Measurements from ENCODE around the gene PKNOX2. TPM values are rescaled to one million over a fixed set of nuclear protein-coding genes. Genes with fewer than 3 reads are reported as not detected.

The PKNOX2 gene
- total RNA-seq, 6 experiments from 2014 or later = 0.09 to 0.31 (median 0.14) TPM

DNA sequence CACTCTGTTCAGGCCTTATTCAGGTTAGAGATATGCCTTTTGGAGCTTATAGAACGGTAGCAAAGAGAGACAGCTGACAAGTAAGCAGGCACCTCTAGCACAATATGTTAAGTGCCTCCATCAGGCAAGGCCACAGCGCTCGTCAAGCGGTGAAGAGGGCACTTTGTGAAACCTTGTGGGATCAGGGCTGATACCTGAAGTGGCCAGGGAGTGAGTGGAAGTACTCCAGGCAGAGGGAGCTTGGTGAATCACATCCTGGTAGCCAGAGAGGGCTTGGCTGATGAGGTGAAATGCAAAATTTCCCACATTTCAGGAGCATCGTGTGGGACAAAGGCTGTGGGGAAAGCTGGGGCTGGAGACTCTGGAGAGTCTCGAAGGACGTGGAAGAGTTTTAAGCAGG, 87.4 kb downstream of the PKNOX2 start:
- ATAC-seq (no peak), DNase-seq (no peak)
- Histone ChIP-seq H3K27ac (no peak overlapping the region), H3K9me3 (no peaks in the 10 kb centered on the region), H3K4me1 (no peaks in the 10 kb centered on the region), H3K4me3 (no peak overlapping the region), H3K27me3 (no peaks in the 10 kb centered on the region), H3K36me3 (no peaks in the 10 kb centered on the region)
- WGBS (ENCODE audit: insufficient coverage, low coverage, low lambda C conversion rate, missing lambda C conversion rate) = 70% methylated on average over 6 of the region's 7 CpGs
- intact Hi-C loops (cut with DNase I) = no loop called here
- no peak for TF ChIP-seq POLR2A (IDR thresholded peaks at IDR 0.05)
- TF ChIP-seq, protein P1, sequence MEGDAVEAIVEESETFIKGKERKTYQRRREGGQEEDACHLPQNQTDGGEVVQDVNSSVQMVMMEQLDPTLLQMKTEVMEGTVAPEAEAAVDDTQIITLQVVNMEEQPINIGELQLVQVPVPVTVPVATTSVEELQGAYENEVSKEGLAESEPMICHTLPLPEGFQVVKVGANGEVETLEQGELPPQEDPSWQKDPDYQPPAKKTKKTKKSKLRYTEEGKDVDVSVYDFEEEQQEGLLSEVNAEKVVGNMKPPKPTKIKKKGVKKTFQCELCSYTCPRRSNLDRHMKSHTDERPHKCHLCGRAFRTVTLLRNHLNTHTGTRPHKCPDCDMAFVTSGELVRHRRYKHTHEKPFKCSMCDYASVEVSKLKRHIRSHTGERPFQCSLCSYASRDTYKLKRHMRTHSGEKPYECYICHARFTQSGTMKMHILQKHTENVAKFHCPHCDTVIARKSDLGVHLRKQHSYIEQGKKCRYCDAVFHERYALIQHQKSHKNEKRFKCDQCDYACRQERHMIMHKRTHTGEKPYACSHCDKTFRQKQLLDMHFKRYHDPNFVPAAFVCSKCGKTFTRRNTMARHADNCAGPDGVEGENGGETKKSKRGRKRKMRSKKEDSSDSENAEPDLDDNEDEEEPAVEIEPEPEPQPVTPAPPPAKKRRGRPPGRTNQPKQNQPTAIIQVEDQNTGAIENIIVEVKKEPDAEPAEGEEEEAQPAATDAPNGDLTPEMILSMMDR (IDR thresholded peaks at IDR 0.05) = no peak

DNA sequence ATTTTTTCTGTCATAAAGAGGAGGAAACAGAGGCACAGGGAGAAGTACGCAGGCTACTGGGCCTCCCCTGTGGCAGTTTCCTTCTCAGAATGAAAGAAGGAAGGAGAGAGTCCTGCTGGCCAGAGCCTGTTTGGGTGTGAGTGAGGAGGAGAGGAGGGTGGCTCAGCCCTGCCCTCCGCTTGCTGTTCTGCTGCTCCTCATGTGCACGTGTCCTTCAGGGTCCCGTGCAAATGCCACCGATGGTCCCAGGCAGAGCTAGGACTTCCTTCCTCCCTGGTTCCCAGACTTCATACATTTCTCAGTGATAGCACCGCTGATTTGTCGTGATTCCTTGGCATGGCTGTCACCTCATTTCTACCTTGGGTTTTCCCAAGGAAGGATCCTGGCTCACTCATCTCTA, 88.7 kb downstream of the PKNOX2 start:
- H3K4me1 ChIP-seq = no peaks in the 10 kb centered on the region
- no peak for DNase-seq
- H3K4me3 ChIP-seq = no peak overlapping the region
- 37% methylated on average over 3 of the region's 7 CpGs for WGBS (ENCODE audit: insufficient coverage, low coverage, low lambda C conversion rate, missing lambda C conversion rate)
- no peaks in the 10 kb centered on the region for H3K36me3 ChIP-seq
- TF ChIP-seq, protein P1 (IDR thresholded peaks at IDR 0.05) = no peak
- no peak for TF ChIP-seq POLR2A (IDR thresholded peaks at IDR 0.05)
- intact Hi-C loops (cut with DNase I) = no loop called here
- H3K27ac ChIP-seq = no peak overlapping the region
- no peaks in the 10 kb centered on the region for H3K9me3 ChIP-seq
- no peak for ATAC-seq
- no peaks in the 10 kb centered on the region for H3K27me3 ChIP-seq

DNA sequence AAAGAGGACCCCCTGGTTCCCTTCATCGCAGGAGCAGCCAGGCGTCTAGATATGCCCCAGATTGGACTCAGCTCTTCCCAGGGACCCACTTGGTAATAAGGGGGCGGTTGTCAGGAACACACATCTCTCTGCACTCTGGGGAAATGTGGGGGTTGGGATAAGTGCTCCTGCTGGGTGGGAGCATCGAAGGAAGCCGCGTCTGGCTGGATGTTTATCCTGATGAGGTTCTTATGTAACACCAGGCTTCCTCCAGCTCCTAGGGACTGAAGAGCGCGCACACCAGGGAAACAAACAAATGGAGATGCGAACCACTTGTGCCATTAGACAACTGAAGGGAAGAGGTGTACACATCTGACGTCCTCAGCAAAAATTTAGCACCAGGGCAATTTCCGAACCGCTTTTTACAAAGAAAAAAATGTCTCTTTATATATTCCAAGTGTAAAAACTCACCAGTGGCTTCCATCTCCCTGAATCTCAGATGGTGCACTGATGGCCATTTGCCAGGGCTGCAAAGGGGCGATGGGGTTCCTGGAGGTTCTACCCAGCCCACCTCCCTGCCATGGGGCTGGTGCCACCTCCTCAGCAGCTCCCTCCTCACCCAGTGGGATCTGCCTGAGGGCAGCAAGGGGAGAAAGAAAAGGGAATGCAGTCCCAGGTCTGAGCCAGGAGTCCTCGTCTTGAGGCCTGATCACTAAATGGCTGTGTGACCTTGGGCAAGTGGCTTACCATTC, 89.4 kb downstream of the PKNOX2 start:
- peak in 1 of 4 donors; percentile 25 for ATAC-seq

DNA sequence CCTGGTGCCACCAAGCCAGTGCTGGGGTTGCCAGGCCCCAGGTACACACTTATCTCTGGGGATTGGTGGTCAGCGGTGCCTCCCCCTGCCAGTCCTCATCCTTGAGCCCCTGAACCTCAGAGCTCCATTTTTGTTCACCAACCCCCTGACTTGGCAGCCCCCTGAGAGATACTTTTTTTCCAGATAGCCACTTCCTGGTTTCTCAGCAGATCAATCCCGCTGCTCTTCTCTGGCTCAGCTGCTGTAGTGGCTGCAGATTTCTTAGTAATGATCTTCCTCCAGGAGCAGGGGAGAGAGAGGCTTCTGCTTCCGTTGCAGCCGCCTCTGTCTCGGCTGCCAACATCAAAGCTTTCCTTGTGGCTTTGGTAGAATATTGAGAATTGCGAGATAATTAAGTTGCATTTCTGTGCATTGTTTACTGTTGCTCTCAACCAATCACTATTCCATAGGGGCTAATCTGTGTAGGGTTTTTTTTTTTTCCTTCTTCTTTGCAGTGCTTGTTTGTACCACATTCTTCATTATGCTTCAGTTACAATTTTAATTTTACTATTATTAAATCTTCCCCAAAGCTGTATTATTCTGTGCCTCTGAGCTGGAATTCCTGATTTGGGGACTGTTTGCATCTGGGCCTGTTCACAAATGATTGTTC, 92.1 kb downstream of the PKNOX2 start:
- no peak overlapping the region for H3K4me3 ChIP-seq
- no peaks in the 10 kb centered on the region for H3K4me1 ChIP-seq
- DNase-seq (no peak), ATAC-seq (peak in 1 of 4 donors; percentile 17)
- TF ChIP-seq POLR2A (IDR thresholded peaks at IDR 0.05) = no peak
- TF ChIP-seq, protein P1 (IDR thresholded peaks at IDR 0.05) = no peak
- H3K9me3 ChIP-seq = no peaks in the 10 kb centered on the region
- no peaks in the 10 kb centered on the region for H3K36me3 ChIP-seq
- 54% methylated on average over 5 of the region's 6 CpGs for WGBS (ENCODE audit: insufficient coverage, low coverage, low lambda C conversion rate, missing lambda C conversion rate)
- H3K27ac ChIP-seq = no peak overlapping the region
- H3K27me3 ChIP-seq = no peaks in the 10 kb centered on the region
- intact Hi-C loops (cut with DNase I) = no loop called here

More for the DNA sequence above, 89.4 kb downstream of the PKNOX2 start:
- Histone ChIP-seq H3K9me3 (no peaks in the 10 kb centered on the region), H3K27ac (no peak overlapping the region), H3K36me3 (no peaks in the 10 kb centered on the region), H3K27me3 (no peaks in the 10 kb centered on the region), H3K4me3 (no peak overlapping the region), H3K4me1 (no peaks in the 10 kb centered on the region)
- intact Hi-C loops (cut with DNase I) = no loop called here
- WGBS (ENCODE audit: insufficient coverage, low coverage, low lambda C conversion rate, missing lambda C conversion rate) = 48% methylated on average over 10 of the region's 14 CpGs
- no peak for DNase-seq
- TF ChIP-seq POLR2A (IDR thresholded peaks at IDR 0.05) = no peak
- TF ChIP-seq, protein P1 (IDR thresholded peaks at IDR 0.05) = no peak
